HEK293 (cell line): Measurements from ENCODE around the gene PRELID2.

ENCODE experiments used
- GLIS1 ChIP-seq: fragments of 450-650 bp; formaldehyde crosslinking; IDR thresholded peaks from 2 replicates; pipeline ENCODE4 v1.5.1; 2016; ENCODE audit warnings: missing biosample characterization, missing genetic modification characterization
- KLF9 ChIP-seq: fragments of 450-650 bp; formaldehyde crosslinking; IDR thresholded peaks from 2 replicates; pipeline ENCODE4 v1.5.1; 2016; ENCODE audit warnings: missing biosample characterization, missing genetic modification characterization, low read depth
- OSR2 ChIP-seq: fragments of 450-650 bp; formaldehyde crosslinking; IDR thresholded peaks from 2 replicates; pipeline ENCODE4 v1.5.1; 2016; ENCODE audit warnings: missing biosample characterization, missing genetic modification characterization
- PRDM2 ChIP-seq: fragments of 450-650 bp; formaldehyde crosslinking; IDR thresholded peaks from 2 replicates; pipeline ENCODE4 v1.5.1; 2016; ENCODE audit warnings: missing biosample characterization, missing genetic modification characterization, borderline replicate concordance
- SCRT1 ChIP-seq: fragments of 450-650 bp; formaldehyde crosslinking; IDR thresholded peaks from 2 replicates; pipeline ENCODE4 v1.5.1; 2016; ENCODE audit warnings: missing biosample characterization, missing genetic modification characterization, borderline replicate concordance
- SP3 ChIP-seq: fragments of 450-650 bp; formaldehyde crosslinking; IDR thresholded peaks from 2 replicates; pipeline ENCODE4 v1.5.1; 2016; ENCODE audit warnings: missing biosample characterization, missing genetic modification characterization
- ZBTB21 ChIP-seq: fragments of 450-650 bp; formaldehyde crosslinking; IDR thresholded peaks from 2 replicates; pipeline ENCODE4 v1.5.1; 2017; ENCODE audit warnings: missing biosample characterization, missing genetic modification characterization
- ZBTB44 ChIP-seq: fragments of 450-650 bp; IDR thresholded peaks from 2 replicates; pipeline ENCODE4 v1.5.1; 2018; ENCODE audit warnings: missing biosample characterization, mild to moderate bottlenecking, missing genetic modification characterization
- ZBTB8A ChIP-seq: fragments of 450-650 bp; formaldehyde crosslinking; IDR thresholded peaks from 2 replicates; pipeline ENCODE4 v1.5.1; 2016; ENCODE audit warnings: missing biosample characterization, missing genetic modification characterization
- ZFP37 ChIP-seq: fragments of 450-650 bp; formaldehyde crosslinking; IDR thresholded peaks from 2 replicates; pipeline ENCODE4 v1.5.1; 2016; ENCODE audit warnings: missing biosample characterization, missing genetic modification characterization
- ZNF132 ChIP-seq: fragments of 450-650 bp; formaldehyde crosslinking; IDR thresholded peaks from 2 replicates; pipeline ENCODE4 v1.5.1; 2017; ENCODE audit warnings: missing biosample characterization, missing genetic modification characterization, borderline replicate concordance
- ZNF214 ChIP-seq: fragments of 450-650 bp; formaldehyde crosslinking; IDR thresholded peaks from 2 replicates; pipeline ENCODE4 v1.5.1; 2017; ENCODE audit warnings: missing biosample characterization, mild to moderate bottlenecking, missing genetic modification characterization, borderline replicate concordance
- ZNF23 ChIP-seq: fragments of 450-650 bp; formaldehyde crosslinking; IDR thresholded peaks from 2 replicates; pipeline ENCODE4 v1.5.1; 2016; ENCODE audit warnings: missing biosample characterization, missing genetic modification characterization, borderline replicate concordance
- ZNF239 ChIP-seq: fragments of 450-650 bp; formaldehyde crosslinking; IDR thresholded peaks from 2 replicates; pipeline ENCODE4 v1.5.1; 2016; ENCODE audit warnings: missing biosample characterization, missing genetic modification characterization
- ZNF26 ChIP-seq: fragments of 450-650 bp; formaldehyde crosslinking; IDR thresholded peaks from 2 replicates; pipeline ENCODE4 v1.5.1; 2016; ENCODE audit warnings: missing biosample characterization, missing genetic modification characterization
- ZNF292 ChIP-seq: fragments of 450-650 bp; formaldehyde crosslinking; IDR thresholded peaks from 2 replicates; pipeline ENCODE4 v1.5.1; 2016; ENCODE audit warnings: low read depth, missing biosample characterization, missing genetic modification characterization, borderline replicate concordance
- ZNF311 ChIP-seq: fragments of 450-650 bp; formaldehyde crosslinking; IDR thresholded peaks from 2 replicates; pipeline ENCODE4 v1.5.1; 2017; ENCODE audit warnings: missing biosample characterization, missing genetic modification characterization, borderline replicate concordance
- ZNF324 ChIP-seq: fragments of 450-650 bp; formaldehyde crosslinking; IDR thresholded peaks from 2 replicates; pipeline ENCODE4 v1.5.1; 2016; ENCODE audit warnings: missing biosample characterization, missing genetic modification characterization
- ZNF391 ChIP-seq: fragments of 450-650 bp; formaldehyde crosslinking; IDR thresholded peaks from 2 replicates; pipeline ENCODE4 v1.5.1; 2016; ENCODE audit warnings: low read depth, missing biosample characterization, missing genetic modification characterization, borderline replicate concordance
- ZNF423 ChIP-seq: fragments of 450-650 bp; formaldehyde crosslinking; IDR thresholded peaks from 2 replicates; pipeline ENCODE4 v1.5.1; 2016; ENCODE audit warnings: missing biosample characterization, missing genetic modification characterization
- ZNF433 ChIP-seq: fragments of 450-650 bp; formaldehyde crosslinking; IDR thresholded peaks from 2 replicates; pipeline ENCODE4 v1.5.1; 2016; ENCODE audit warnings: missing biosample characterization, missing genetic modification characterization, low read depth
- ZNF549 ChIP-seq: fragments of 450-650 bp; IDR thresholded peaks from 2 replicates; pipeline ENCODE4 v1.5.1; 2018; ENCODE audit warnings: missing biosample characterization, missing genetic modification characterization, mild to moderate bottlenecking, inconsistent platforms, moderate library complexity
- ZNF558 ChIP-seq: fragments of 450-650 bp; formaldehyde crosslinking; IDR thresholded peaks from 2 replicates; pipeline ENCODE4 v1.5.1; 2016; ENCODE audit warnings: missing biosample characterization, missing genetic modification characterization
- ZNF580 ChIP-seq: fragments of 450-650 bp; formaldehyde crosslinking; IDR thresholded peaks from 2 replicates; pipeline ENCODE4 v1.5.1; 2016; ENCODE audit warnings: missing biosample characterization, missing genetic modification characterization
- ZNF596 ChIP-seq: fragments of 450-650 bp; IDR thresholded peaks from 2 replicates; pipeline ENCODE4 v1.5.0; 2018; ENCODE audit warnings: missing biosample characterization, mild to moderate bottlenecking, missing genetic modification characterization, moderate library complexity
- ZNF629 ChIP-seq: fragments of 450-650 bp; formaldehyde crosslinking; IDR thresholded peaks from 2 replicates; pipeline ENCODE4 v1.5.1; 2017; ENCODE audit warnings: missing biosample characterization, missing genetic modification characterization
- ZNF670 ChIP-seq: fragments of 450-650 bp; formaldehyde crosslinking; IDR thresholded peaks from 2 replicates; pipeline ENCODE4 v1.5.1; 2016; ENCODE audit warnings: missing biosample characterization, missing genetic modification characterization, low read depth
- ZNF777 ChIP-seq: fragments of 450-650 bp; formaldehyde crosslinking; IDR thresholded peaks from 2 replicates; pipeline ENCODE4 v1.5.1; 2017; ENCODE audit warnings: missing biosample characterization, missing genetic modification characterization, borderline replicate concordance
- ZNF785 ChIP-seq: fragments of 450-650 bp; formaldehyde crosslinking; IDR thresholded peaks from 2 replicates; pipeline ENCODE4 v1.5.1; 2016; ENCODE audit warnings: missing biosample characterization, missing genetic modification characterization
- ZNF791 ChIP-seq: fragments of 450-650 bp; formaldehyde crosslinking; IDR thresholded peaks from 2 replicates; pipeline ENCODE4 v1.5.1; 2016; ENCODE audit warnings: missing biosample characterization, missing genetic modification characterization
- ZXDB ChIP-seq: fragments of 450-650 bp; formaldehyde crosslinking; IDR thresholded peaks from 2 replicates; pipeline ENCODE4 v1.5.1; 2016; ENCODE audit warnings: missing biosample characterization, missing genetic modification characterization

The PRELID2 gene

GRCh38 chr5:145834917-145835847, at the start of gene PRELID2 (continued):
- TF ChIP-seq ZBTB44 (peak; percentile 65), ZNF791 (tag by site-specific recombination) (no peak), ZNF239 (tag by site-specific recombination) (no peak), ZNF311 (tag by site-specific recombination) (no peak), ZNF777 (tag by site-specific recombination) (no peak), ZNF629 (tag by site-specific recombination) (peak; percentile 41), ZNF558 (tag by site-specific recombination) (no peak), ZNF423 (tag by site-specific recombination) (0 out of 2 replicates have a peak, but pooled peaks have one; percentile 8), ZNF549 (tag by site-specific recombination) (no peak), ZNF292 (tag by site-specific recombination) (no peak), ZNF214 (tag by site-specific recombination) (no peak), ZNF433 (no peak), ZFP37 (peak; percentile 26; the same call in 1 of the 2 replicates), PRDM2 (no peak), ZNF670 (tag by site-specific recombination) (no peak), ZNF596 (tag by site-specific recombination) (no peak), GLIS1 (tag by site-specific recombination) (peak; percentile 88), ZNF132 (tag by site-specific recombination) (no peak), OSR2 (tag by site-specific recombination) (no peak), ZXDB (tag by site-specific recombination) (peak; percentile 79), ZNF785 (no peak), ZNF26 (no peak), ZBTB8A (tag by site-specific recombination) (peak; percentile 68), ZNF23 (no peak), ZNF391 (no peak), SP3 (tag by site-specific recombination) (peak; percentile 85), ZNF580 (tag by site-specific recombination) (0 out of 2 replicates have a peak, but pooled peaks have one; percentile 14), KLF9 (tag by site-specific recombination) (peak; percentile 99), SCRT1 (tag by site-specific recombination) (no peak), ZBTB21 (no peak), ZNF324 (peak; percentile 67; the same call in 1 of the 2 replicates)
